HTERT RPE-1 (cell line): ENCODE data around the gene PSMA7.
"Not testable (repeated sequence)": the region's sequence is repeated elsewhere in the genome, so short reads cannot be mapped to it uniquely, and the experiment has no call there.

Experiments used
- in situ Hi-C: fragments of 300-500 bp; cut with MboI; formaldehyde crosslinking; loops from 4 replicates; pipeline ENCODE4 v1.14.3; 2020; ENCODE audit warnings: low sequenced_read_pairs

The PSMA7 gene

DNA sequence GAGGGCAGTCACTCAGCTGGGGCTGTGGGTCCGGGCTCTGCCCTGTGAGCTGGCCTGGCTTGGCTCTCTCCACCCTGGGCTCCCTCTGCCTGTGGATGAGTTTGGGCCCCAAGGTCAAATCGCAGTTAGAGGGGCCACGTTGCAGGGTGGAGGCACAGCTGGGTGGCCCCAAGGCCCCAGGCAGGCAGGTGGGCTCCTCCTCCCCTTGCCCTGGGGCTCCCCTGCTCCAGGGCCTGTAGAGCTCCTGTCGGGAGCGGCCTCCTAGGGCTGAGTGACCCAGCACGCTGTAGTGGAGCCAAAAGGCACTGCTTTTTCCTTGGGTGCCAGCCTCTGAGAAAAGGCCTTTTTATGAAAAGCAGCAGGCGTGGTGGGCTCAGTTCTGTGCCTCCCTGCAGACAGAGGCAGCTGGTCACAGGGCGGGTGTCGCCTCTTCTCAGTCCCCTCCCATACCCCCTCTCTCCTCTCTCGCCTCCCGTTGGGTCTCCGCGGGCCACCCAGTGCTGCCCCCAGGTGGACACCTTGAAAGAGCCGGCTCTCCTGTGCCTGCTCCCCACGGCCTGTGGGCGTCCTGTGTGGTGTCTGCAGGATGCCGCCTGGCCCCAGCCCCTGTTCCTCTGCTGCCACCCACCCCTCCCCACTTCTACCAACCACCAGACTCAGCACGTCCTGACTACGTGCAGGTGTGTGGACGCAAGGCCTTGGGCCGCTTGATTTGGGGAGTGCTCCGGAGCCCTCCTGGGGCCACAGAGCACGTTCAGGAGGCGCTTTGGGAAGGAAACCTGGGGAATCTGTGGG is 13.6 kb upstream of the PSMA7 start:
- in situ Hi-C loops, result no loop called here

DNA sequence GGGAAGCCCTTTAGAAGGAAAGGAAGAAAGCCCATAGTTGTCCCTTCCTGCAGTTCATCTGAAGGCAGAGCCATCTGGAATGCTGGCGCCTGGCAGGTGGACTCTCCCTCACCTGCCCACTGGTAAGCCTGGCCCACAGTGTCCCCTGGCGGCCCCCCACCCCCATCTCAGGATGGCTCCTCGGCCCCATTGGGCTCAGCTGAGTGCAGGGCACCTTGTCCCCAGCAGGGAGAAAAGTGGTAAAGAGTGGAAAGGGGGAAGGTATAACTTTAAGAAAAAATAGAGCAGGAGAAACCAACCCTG is 13.0 kb upstream of the PSMA7 start:
- in situ Hi-C loops, result no loop called here

DNA sequence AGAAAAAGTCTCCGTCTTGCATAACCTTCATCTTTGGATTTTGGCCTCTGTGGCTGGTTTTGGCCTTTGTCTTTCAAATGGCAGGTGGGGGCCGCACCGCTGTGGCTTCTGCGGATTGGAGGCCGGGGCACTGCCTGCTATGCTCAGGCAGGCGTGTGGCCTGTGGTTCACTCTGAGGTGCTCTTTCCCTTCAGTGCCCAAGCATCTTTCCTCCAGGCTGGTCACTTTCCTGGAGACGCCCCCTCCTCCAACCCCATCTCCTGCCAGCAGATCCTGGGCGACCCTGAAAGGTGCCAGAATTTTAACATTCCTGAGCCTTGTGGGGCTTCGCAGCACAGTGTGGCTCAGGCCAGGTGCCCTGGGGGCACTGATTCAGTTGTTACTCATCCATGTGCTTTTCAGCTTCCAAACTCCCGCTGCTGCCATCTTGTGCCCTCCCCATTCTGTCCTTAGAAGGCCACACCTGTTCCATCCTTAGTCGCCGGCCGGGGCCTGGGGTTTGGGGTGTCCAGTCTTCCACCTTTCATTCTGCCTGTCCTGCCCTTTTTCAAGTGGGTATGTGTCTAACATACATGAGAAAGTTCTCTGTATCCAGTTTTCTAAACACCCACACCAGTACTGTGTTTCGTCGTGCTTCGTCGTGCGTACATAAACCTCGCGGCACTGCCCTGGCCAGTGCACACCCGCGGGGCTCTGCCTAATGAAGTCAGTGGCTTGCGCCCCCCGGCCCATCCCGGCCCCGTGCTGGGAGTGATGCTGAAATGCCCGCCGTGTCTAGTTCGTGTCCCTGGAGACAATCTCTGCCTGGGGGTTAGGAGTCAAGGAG is 12.4 kb upstream of the PSMA7 start:
- in situ Hi-C loops, result no loop called here

DNA sequence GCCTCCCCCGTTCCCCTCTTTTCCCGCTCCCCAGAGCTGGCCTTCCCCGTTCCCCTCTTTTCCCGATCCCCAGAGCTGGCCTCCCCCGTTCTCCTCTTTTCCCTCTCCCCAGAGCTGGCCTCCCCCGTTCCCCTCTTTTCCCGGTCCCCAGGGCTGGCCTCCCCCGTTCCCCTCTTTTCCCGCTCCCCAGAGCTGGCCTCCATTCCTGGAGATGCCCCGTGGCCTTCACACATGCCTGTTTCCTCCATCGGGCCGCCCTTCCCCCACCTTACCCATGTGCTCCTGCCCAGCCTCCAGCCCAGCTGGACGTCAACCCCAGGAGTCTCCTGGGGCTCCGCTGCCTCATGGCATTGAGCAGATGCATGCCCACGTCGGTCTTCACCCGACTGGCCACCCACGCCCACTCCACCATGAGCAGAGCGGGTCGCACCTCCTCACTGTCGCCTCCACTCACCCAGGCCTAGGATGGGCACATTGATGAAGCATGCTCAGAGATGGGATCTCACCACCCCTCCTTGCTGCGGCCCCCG is 8.7 kb upstream of the PSMA7 start:
- in situ Hi-C loops, result no loop called here

DNA sequence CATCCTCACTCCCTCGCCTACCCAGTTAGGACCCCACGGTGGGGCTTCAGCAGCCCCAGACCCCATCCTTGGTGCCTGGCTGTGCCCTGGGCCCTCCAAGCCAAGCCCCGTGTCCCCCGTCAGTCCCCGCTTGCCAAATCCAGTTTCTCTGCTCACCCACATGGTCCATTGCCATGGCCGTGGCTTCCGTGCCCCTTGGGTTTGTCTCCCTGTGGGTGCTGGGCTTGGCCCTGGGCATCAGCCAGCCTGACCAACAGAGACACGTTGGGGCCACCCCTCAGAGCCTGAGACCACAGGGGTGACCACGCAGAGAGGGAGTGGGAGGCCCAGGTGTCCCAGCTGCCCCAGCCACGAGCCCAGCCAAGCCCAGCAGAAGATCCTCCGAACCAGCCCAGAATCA is 8.0 kb upstream of the PSMA7 start:
- in situ Hi-C loops, result no loop called here

DNA sequence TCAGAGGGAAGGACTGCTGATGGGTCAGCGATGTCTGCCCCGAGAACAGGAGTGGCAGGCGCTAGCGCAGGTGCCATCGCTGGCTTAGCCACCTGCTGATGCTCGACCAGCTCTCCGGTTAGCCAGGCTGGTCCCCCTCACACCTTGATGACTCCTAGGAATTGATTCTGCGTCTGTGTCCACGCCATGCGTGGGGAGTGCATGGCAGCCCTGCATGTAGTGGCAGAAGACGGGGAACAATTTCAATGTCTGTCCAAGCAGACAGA is 7.0 kb upstream of the PSMA7 start:
- in situ Hi-C loops, result no loop called here

DNA sequence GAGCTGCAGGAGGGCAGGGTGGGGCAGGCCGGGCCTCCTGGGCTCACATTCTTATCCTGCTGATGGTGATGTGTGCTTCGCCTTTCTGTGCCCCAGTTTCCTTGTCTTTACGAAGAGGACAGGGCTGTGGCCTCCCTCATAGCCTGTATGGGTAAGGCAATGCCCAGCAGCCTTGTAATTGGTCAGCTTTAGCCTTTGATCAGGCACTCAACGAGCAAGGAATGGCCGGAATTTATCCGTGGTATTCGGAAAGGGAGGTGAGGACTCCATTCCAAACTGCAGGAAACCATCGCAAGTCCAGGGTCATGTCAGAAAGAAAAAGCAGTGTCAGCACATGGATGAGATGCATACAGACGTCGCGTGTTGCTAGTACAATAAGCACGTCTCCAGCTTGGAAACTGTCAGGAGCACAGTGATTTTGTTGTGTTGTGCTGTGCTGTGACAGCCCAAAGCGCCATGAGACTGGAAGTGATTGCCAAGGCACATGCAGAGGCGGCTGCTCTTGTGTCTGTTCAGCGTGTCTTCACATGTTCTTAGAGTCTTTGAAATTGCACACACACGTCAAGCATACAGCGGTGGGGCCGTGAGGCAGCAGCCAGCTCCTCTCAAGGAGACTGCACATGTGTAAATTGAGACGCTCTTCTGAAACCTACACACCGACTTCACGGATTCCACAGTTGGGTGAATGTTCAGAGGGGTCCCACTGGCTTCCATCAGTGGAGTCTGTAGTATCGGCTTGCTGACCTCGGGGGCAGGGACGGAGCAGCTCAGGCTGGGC is 6.5 kb upstream of the PSMA7 start:
- in situ Hi-C loops, result no loop called here

DNA sequence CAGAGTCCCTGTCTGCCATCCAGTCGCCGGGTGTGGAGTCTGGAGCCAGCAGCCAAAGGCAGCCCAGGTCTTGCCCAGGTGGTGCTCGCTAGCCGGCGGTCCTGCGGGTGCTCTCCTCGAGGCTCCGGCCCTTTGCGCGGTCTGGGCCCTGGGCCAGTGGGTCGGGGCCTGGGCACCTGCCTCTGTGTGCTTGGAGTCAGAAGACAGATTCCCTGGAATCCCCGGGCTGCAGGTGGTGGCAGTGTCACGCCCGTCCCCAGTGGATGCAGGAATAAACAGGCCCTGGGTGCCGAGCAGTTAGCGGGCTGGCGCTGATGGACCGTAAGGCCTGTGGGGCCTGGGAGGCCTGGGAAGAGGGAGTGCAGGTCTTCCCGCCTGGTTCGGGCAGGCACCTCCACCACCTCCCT is 5.7 kb upstream of the PSMA7 start:
- in situ Hi-C loops, result no loop called here

DNA sequence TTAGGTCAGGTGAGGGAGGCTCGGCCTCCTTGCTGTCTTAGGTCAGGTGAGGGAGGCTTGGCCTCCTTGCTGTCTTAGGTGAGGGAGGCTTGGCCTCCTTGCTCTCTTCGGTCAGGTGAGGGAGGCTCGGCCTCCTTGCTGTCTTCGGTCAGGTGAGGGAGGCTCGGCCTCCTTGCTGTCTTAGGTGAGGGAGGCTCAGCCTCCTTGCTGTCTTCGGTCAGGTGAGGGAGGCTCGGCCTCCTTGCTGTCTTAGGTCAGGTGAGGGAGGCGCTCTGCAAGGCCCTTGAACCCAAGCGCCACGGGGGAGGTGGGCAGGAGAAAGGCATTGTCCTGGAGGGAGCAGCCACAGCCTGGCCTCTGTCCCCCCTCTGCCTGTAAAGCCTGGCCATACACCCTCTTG is 5.2 kb upstream of the PSMA7 start:
- in situ Hi-C loops, result not testable (repeated sequence)

DNA sequence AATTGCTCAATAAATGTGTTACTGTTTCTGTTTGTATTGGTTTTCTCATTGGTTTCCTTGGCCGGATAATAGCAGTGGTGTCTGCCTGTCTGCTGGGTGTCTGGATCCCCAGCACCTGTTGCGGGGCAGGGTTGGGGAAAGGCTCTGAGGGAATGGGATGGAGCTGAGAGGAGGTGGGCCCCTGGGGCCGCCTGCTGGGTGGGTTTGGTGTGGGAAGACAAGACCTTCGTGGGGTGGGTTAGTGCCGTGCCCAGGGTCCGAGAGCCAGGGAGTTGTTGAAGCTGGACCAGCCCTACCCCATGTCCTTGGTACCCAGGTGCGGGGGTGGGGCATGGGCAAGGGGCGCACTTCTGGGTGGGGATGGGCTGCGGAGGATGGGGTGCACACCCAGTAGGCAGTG is 4.3 kb upstream of the PSMA7 start:
- in situ Hi-C loops, result no loop called here

DNA sequence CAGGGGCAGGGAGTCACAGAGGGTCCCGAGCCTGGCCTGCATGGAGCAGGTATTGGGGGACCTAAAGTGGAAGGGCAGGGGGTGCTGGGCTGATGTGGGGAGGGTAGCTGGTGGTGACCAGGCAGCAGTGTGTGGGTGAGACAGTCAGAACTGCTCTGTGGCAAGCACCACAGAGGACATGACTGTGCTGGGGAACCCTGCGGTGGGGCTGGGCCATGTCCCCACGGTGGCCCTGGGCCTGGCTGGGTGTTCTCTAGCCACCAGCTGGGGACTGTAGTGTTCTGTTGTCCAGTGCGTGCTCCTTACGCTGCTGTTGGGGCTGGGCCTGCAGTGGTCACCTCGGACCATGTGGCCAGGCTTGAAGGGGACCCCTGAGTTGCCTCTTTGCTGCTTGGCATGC is 3.9 kb upstream of the PSMA7 start:
- in situ Hi-C loops, result no loop called here

DNA sequence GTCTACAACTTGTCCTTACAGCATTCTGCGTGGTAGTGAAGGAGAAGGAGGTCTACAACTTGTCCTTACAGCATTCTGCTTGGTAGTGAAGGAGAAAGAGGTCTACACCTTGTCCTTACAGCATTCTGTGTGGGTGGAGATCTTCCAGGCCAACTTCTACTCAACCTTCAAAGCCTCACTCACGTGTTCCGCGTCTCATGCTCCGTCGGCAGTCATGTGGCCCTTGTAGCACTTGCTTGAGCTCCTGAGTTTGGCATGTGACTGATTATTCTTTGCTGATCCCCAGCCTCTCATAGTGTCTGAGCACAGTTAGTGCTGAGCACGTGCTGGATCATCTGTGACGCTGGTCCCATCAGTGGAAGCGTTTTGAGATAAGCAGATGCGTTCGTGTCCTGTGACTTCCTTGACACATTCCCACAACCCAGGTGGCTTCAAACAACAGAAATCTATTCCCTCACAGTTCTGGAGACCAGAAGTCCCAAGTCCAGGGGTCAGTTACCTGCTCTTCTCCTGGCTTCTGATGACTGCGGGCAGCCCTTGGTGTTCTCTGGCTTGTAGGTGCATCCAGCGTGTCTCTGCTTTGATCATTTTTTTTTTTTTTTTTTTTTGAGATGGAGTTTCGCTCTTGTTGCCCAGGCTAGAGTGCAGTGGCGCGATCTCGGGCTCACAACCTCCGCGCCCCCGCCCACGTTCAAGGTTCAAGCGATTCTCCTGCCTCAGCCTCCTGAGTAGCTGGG is 3.0 kb upstream of the PSMA7 start:
- in situ Hi-C loops, result no loop called here

DNA sequence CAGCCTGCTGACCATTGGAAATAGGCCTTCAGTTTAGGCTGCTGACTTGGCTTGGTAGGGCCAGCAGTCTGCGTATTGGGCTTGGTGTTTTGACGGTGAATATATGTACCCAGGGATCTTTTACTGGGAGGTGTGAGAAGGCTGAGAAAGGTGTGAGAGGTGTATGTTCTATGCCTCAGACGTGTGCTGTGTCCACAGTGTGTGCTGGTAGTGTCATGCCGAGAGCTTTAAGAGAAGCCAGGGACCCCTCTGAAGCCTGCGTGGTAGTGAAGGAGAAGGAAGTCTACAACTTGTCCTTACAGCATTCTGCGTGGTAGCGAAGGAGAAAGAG is 2.5 kb upstream of the PSMA7 start:
- in situ Hi-C loops, result no loop called here

DNA sequence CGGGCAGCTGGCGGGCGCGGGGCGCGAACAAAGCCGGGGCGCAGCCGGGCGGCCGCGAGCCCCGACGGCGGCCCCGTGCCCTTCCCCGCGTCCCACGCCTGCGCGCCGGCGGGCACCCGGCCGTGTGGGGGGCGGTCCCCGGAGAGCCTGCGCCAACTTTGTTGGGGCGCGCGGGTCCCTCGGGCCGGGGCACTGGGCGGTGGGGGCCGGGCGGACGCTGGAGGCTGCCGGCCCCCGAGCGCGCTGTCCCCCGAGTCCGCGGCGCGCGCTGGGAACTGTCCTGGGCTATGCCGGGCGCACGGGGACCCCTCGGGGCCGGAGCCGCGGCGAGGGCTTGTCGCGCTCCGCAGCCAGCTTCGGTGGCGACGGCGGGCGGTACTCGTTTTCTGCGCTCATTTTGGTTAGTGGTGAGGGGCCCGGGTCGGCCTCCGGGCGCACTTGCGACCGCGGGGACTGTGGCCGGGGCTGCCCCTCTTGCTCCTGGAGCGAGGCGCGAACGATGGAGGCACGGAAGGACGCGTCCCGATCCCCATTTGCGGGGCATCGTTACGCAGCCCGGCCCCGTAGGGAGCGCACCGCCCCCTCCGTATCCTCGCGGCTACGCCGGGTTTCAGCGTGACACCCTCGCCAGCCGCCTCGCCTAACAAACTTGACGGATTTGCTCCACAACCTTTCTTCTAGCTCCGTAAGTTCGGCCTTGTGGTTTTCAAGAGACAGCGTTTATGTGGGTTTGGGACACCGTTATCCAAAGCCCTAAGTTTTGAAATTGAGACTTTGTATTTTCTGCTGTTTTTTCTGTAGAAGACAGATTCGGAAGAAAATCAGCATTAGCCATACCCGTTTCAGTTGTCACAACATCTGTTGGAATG is 997 bp upstream of the PSMA7 start:
- in situ Hi-C loops, result no loop called here

DNA sequence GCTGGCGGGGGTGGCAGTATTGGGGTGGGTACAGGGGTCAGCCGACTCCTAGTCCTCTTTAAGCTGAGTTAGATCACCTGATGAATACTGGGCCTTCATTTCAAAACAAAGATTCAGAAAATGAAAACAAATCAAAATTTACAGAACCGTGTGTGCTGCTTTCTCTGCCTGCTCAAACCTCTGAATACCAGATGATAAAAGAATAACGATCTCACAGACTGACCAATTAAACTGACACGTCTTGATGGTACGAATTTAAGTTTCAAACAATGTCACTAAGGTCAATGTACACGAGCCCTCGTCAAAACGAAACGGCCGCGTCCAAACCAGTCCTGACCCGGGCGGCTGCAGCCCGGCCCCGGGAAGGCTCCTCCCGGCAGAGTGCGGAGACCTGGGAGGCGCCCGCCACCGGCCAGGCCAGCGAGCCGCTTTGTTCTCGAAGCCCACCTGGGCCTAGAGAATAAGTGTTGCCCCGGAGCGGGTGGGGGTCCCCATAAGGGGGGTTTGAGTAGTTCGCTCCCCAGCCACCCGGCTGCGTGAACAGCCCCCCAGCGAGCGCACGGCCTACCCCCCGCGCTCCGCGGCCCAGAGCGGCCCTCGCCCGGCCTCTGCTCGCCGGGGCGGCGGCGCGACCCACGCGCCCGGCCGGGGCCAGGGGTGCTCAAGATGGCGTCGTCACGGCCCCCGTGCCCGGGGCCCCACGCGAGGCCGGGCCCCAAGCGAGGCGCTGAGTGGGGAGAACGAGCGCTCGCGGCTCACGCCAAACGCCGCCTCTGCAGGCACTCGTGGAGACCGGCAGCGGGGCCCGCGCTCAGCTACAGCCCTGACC is 728 bp downstream of the PSMA7 start:
- in situ Hi-C loops, result no loop called here

DNA sequence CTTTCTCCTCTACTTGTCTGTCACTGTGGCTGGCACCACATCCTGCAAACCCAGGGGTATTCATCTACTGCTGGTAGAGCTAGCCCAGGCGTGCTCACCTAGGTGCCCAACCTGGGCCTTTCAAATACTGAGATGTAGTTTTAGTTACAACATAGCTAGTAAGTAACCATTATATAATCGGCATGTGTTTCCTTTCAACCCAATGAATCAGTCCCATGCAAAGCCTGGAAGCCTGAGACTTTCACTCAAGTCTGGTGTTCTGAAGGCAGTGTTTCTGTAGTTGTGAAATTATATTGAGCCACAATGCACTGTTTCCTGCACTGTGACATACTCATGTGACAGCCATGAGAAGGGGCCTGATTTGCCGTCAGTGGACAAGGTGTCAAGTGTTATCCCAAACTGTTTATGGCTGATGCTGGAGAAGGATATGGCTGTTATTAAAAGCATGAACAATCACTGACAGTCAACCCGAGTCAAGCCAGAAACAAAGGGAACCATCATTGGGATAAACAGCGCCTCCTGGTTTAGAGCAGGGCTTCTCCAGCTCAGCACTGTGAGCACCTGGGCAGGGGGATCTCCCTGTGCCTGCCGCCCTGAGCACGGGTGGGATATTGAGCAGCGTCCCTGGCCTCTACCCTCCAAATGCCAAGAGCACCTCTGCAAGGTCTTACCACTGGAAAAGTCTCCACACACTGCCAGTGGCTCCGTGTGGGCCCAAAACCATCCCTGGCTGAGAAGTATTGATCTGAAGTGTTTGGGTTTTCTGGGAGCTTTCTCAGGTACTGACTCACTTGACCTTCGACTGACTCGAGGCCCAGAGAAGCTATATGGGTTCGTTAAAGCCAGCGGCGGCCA is 1.6 kb downstream of the PSMA7 start:
- in situ Hi-C loops, result no loop called here

DNA sequence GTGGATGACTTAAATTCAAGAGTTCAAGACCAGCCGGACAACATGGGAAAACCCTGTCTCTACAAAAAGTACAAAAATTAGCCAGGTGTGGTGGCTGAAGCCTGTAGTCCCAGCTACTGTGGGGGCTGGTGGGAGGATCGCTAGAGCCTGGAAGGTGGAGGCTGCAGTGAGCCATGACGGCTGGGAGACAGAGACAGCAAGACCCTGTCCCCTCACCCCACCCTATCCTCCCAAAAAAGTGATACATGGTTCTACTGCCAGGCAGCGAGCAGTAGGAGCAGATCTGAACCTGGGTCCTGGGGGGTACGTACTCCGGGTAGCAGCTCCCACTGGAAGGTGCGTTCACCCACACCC is 2.2 kb downstream of the PSMA7 start:
- in situ Hi-C loops, result no loop called here

DNA sequence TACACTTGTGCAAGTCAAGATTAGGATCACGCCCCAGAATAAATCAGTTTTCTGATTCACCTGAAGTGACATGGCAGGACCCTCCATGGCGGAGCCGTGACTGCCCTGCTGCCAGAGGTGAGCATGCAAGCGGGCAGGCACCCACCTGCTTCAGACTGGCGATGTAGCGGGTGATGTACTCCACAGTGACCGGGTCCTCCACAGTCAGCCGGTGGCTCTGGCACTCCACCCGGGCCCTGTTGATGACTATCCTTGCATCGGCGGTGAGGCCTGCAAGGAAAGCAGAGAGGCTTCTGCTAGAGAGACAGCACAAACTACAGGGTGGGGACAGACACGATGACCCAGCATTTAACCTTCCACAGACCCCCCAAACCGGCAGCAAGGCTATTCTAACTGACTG is 3.6 kb downstream of the PSMA7 start:
- in situ Hi-C loops, result no loop called here

DNA sequence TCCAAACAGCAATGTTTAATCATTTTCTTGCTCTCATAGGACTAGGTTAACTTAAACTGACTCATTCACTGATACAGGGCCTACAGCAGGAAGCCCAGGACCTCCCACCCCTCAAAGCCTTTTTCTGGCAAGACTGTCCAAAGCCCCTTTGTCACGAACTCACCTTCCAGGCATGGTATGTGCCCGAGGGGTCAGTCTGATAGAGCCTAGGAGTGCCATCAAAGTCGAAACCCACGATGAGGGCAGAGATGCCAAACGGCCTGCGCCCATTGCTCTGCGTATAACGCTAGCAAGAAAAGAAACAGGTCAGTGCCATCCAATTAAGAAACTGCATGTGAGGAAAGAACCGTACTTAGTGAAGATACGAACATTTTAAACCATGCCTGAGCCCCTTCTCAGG is 4.3 kb downstream of the PSMA7 start:
- in situ Hi-C loops, result no loop called here
